K562 (cell line): ENCODE results near the gene TEAD3. TPM values are rescaled to one million over a fixed set of nuclear protein-coding genes. Genes with fewer than 3 reads are reported as not detected.

Source experiments
- BCL6 ChIP-seq: fragments of 250-450 bp; sonication (Bioruptor Pico); IDR thresholded peaks from 2 replicates; pipeline ENCODE4 v1.4.0; 2020
- BRD9 ChIP-seq: fragments of 450-650 bp; IDR thresholded peaks from 2 replicates; pipeline ENCODE4 v1.6.1; 2018; ENCODE audit warnings: low read depth; ENCODE audit not compliant: partially characterized antibody
- CXXC5 ChIP-seq: fragments of 250-450 bp; sonication (Bioruptor Pico); IDR thresholded peaks from 2 replicates; pipeline ENCODE4 v1.8.0; 2022; ENCODE audit warnings: inconsistent platforms, mild to moderate bottlenecking, moderate library complexity
- HDAC3 ChIP-seq: fragments of 450-650 bp; IDR thresholded peaks from 2 replicates; pipeline ENCODE4 v1.6.1; 2018; ENCODE audit warnings: borderline replicate concordance, mild to moderate bottlenecking, moderate library complexity; ENCODE audit not compliant: partially characterized antibody
- HNRNPK ChIP-seq: fragments of 200-400 bp; formaldehyde crosslinking; IDR thresholded peaks from one replicate; pipeline ENCODE4 v1.6.1; 2018; ENCODE audit warnings: mild to moderate bottlenecking, low read depth, low read length; ENCODE audit not compliant: poor library complexity, severe bottlenecking
- ILF3 ChIP-seq: fragments of 450-650 bp; IDR thresholded peaks from 2 replicates; pipeline ENCODE4 v1.6.1; 2018; ENCODE audit warnings: antibody characterized with exemption, mild to moderate bottlenecking, moderate library complexity, borderline replicate concordance
- KDM1A ChIP-seq, 2 experiments: fragments of 450-650 bp; IDR thresholded peaks; 2 replicates each; pipeline ENCODE4 v1.6.1; 2016; ENCODE audit warnings: mild to moderate bottlenecking in 2 of 2
- OTX1 ChIP-seq: fragments of 450-650 bp; formaldehyde crosslinking; IDR thresholded peaks from 2 replicates; pipeline ENCODE4 v1.4.0; 2022; ENCODE audit warnings: mild to moderate bottlenecking
- RBFOX2 ChIP-seq: fragments of 200-400 bp; formaldehyde crosslinking; IDR thresholded peaks from 2 replicates; pipeline ENCODE4 v1.6.1; 2017; ENCODE audit warnings: low read depth, mild to moderate bottlenecking, low read length, moderate library complexity
- RBM14 ChIP-seq: fragments of 200-400 bp; formaldehyde crosslinking; IDR thresholded peaks from 2 replicates; pipeline ENCODE4 v1.6.1; 2018; ENCODE audit warnings: low read depth, mild to moderate bottlenecking, low read length, moderate library complexity, borderline replicate concordance; ENCODE audit not compliant: insufficient read depth
- SMAD1 ChIP-seq: fragments of 150-350 bp; IDR thresholded peaks from 2 replicates; pipeline ENCODE4 v1.6.1; 2014; ENCODE audit warnings: low read length, low read depth; ENCODE audit not compliant: partially characterized antibody
- TAL1 ChIP-seq: fragments of 450-650 bp; IDR thresholded peaks from 2 replicates; pipeline ENCODE4 v1.6.1; 2016; ENCODE audit warnings: mild to moderate bottlenecking
- TCF7L2 ChIP-seq: fragments of 150-350 bp; IDR thresholded peaks from 2 replicates; pipeline ENCODE4 v1.6.1; 2016; ENCODE audit warnings: low read depth, mild to moderate bottlenecking, low read length, moderate library complexity
- TEAD1 ChIP-seq, 2 experiments: fragments of 450-650 bp in 1 of 2; sonication (generic) in 1 of 2; formaldehyde crosslinking; IDR thresholded peaks; 2 replicates each; pipeline versions ENCODE4 v1.4.0 to v1.8.0; 2020 to 2022; ENCODE audit warnings: mild to moderate bottlenecking in 2 of 2, missing genetic modification reagents in 1 of 2
- U2AF2 ChIP-seq: fragments of 200-400 bp; formaldehyde crosslinking; optimal IDR thresholded peaks from 2 replicates; pipeline ENCODE3; 2017; ENCODE audit warnings: low read depth, mild to moderate bottlenecking, low read length
- ZC3H11A ChIP-seq: IDR thresholded peaks from 2 replicates; pipeline ENCODE4 v1.6.1; 2012; ENCODE audit warnings: low read depth, low read length, improper control_type of control experiment
- ZFX ChIP-seq: sonication (generic); formaldehyde crosslinking; IDR thresholded peaks from 2 replicates; pipeline ENCODE4 v1.8.0; 2022; ENCODE audit warnings: mild to moderate bottlenecking, missing genetic modification reagents, moderate library complexity
- ZNF239 ChIP-seq: fragments of 250-450 bp; sonication (Bioruptor Pico); IDR thresholded peaks from 2 replicates; pipeline ENCODE4 v1.4.0; 2020; ENCODE audit warnings: mild to moderate bottlenecking
- ZNF583 ChIP-seq: fragments of 250-450 bp; sonication (Bioruptor Pico); IDR thresholded peaks from 2 replicates; pipeline ENCODE4 v1.4.0; 2020
- polyA plus RNA-seq, 8 experiments: library from polyadenylated mRNA; depleted of rRNA in 4 of 8; stranded (reverse) in 5 of 8; unstranded in 3 of 8; fragments of >200 nt; fragmentation: Nextera tagmentation in 2 of 8; fragmentation: Illumina TruSeq in 1 of 8; extraction: Ambion mirVana in 2 of 8; extraction: Trizol in 1 of 8; gene quantifications; 2 replicates each; pipeline versions ENCODE4 v1.2.1 to v1.2.3, GENCODE V29; 2011 to 2014; ENCODE audit warnings: inconsistent platforms in 1 of 8, missing spikeins in 1 of 8
- total RNA-seq, 7 experiments: library from RNA; depleted of rRNA in 6 of 7; stranded (reverse); fragments of >200 nt in 6 of 7; fragmentation: Illumina TruSeq in 2 of 7; extraction: Trizol in 2 of 7; gene quantifications; 2 replicates each; pipeline versions ENCODE4 v1.2.1 to v1.2.3, GENCODE V29; 2011 to 2021; ENCODE audit warnings: low replicate concordance in 1 of 7
- TF ChIP-seq, protein P1 (sequence below): sonication (generic); formaldehyde crosslinking; IDR thresholded peaks from 2 replicates; pipeline ENCODE4 v1.8.1; 2023; ENCODE audit warnings: missing genetic modification reagents, mild to moderate bottlenecking, borderline replicate concordance
- TF ChIP-seq, protein P2 (sequence below): sonication (generic); formaldehyde crosslinking; IDR thresholded peaks from 2 replicates; pipeline ENCODE4 v1.8.0; 2022; ENCODE audit warnings: mild to moderate bottlenecking, missing genetic modification reagents

The TEAD3 gene
- total and polyA plus RNA-seq, 9 of the 15 experiments (the other 6 are each of a cell fraction or from before 2014, with no cell fraction given): 0.63 to 13.2 (median 3.3) TPM

DNA sequence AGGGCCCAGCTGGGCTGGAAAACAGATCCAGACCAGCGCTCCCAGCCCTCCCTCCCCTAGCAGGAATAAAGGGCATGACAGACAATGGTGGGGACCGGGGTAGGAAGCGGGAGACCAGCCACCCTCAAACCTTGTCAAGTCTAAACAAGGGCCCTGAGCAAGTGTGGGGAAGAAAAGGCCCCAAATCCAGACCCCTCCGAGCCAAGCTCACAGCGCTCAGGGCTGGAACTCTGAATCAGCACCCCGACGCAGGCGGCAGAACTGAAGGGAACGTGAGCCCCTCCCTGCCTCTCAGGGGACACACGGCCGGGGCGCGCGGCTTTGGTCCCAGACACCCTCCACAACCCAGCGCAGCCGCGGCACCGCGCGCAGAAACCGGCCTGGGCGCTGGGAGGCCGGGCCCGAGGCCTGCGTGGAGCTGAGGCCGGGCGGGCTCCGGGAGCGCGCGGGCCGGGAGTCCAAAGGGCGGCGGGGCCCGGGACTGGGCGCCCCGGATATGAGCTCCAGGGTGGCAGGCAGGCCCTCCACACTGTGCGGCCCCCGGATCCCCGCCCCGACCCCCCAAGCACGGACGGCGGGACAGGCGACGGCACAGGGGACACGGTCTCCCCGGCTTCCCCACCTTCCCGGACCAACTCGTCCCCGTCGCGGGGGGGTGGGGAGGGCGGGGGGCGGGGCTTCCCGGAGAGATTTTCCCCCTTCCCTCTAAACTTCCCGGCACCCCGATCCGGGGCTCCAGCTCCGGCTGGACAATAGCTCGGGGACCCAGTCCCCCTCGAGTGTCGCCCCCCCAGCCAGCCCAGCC lies 641 bp downstream of the TEAD3 start (continued):
- TF ChIP-seq, protein P1, sequence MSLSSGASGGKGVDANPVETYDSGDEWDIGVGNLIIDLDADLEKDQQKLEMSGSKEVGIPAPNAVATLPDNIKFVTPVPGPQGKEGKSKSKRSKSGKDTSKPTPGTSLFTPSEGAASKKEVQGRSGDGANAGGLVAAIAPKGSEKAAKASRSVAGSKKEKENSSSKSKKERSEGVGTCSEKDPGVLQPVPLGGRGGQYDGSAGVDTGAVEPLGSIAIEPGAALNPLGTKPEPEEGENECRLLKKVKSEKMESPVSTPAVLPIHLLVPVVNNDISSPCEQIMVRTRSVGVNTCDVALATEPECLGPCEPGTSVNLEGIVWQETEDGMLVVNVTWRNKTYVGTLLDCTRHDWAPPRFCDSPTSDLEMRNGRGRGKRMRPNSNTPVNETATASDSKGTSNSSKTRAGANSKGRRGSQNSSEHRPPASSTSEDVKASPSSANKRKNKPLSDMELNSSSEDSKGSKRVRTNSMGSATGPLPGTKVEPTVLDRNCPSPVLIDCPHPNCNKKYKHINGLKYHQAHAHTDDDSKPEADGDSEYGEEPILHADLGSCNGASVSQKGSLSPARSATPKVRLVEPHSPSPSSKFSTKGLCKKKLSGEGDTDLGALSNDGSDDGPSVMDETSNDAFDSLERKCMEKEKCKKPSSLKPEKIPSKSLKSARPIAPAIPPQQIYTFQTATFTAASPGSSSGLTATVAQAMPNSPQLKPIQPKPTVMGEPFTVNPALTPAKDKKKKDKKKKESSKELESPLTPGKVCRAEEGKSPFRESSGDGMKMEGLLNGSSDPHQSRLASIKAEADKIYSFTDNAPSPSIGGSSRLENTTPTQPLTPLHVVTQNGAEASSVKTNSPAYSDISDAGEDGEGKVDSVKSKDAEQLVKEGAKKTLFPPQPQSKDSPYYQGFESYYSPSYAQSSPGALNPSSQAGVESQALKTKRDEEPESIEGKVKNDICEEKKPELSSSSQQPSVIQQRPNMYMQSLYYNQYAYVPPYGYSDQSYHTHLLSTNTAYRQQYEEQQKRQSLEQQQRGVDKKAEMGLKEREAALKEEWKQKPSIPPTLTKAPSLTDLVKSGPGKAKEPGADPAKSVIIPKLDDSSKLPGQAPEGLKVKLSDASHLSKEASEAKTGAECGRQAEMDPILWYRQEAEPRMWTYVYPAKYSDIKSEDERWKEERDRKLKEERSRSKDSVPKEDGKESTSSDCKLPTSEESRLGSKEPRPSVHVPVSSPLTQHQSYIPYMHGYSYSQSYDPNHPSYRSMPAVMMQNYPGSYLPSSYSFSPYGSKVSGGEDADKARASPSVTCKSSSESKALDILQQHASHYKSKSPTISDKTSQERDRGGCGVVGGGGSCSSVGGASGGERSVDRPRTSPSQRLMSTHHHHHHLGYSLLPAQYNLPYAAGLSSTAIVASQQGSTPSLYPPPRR (CRISPR knock-in tag): no peak
- TF ChIP-seq RBFOX2 (peak; percentile 68), TEAD1 (CRISPR knock-in tag; IDR thresholded peaks at IDR 0.05) (no peak), ZC3H11A (no peak), U2AF2 (no peak), CXXC5 (CRISPR knock-in tag) (no peak; the same call in 1 of the 2 replicates), TAL1 (no peak), ILF3 (no peak), TCF7L2 (no peak), HNRNPK (no peak), ZFX (CRISPR knock-in tag) (peak; percentile 86), ZNF583 (CRISPR knock-in tag) (no peak), OTX1 (CRISPR knock-in tag) (no peak), RBM14 (0 out of 2 replicates have a peak, but pooled peaks have one; percentile 26), ZNF239 (CRISPR knock-in tag) (0 out of 2 replicates have a peak, but pooled peaks have one; percentile 27), BCL6 (no peak), BRD9 (no peak), SMAD1 (no peak), KDM1A (IDR thresholded peaks at IDR 0.05) (no peak), HDAC3 (no peak)
- TF ChIP-seq, protein P2, sequence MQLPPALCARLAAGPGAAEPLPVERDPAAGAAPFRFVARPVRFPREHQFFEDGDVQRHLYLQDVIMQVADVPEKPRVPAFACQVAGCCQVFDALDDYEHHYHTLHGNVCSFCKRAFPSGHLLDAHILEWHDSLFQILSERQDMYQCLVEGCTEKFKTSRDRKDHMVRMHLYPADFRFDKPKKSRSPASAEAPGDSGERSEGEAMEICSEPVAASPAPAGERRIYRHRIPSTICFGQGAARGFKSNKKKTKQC (CRISPR knock-in tag): peak; percentile 24; the same call in 1 of the 2 replicates
